Vagina (tissue), 2 donors: ENCODE data around the gene AGK. TPM values are rescaled to one million over a fixed set of nuclear protein-coding genes. Genes with fewer than 3 reads are reported as not detected.

Experiments
- DNase-seq, 2 donors: peaks; one replicate each; pipeline ENCODE4 v3.0.0-alpha.2; 2017; ENCODE audit errors: extremely low spot score in 2 of 2
- H3K27ac ChIP-seq: fragments of 200-600 bp; sonication (generic); one replicate; pipeline ENCODE4 v1.5.1; 2019
- H3K27me3 ChIP-seq: fragments of 200-600 bp; sonication (generic); one replicate; pipeline ENCODE4 v1.5.1; 2019
- H3K36me3 ChIP-seq, 2 donors: fragments of 200-600 bp; sonication (generic); one replicate each; pipeline ENCODE4 v1.5.1; 2017 to 2019
- H3K4me1 ChIP-seq: fragments of 200-600 bp; sonication (generic); one replicate; pipeline ENCODE4 v1.5.1; 2019
- H3K4me3 ChIP-seq, 2 donors: fragments of 200-600 bp; sonication (generic); 1 replicate in 1 of 2; 2 replicates in 1 of 2; pipeline ENCODE4 v1.5.1; 2016 to 2019
- H3K9me3 ChIP-seq: fragments of 200-600 bp; sonication (generic); one replicate; pipeline ENCODE4 v1.5.1; 2019
- POLR2A ChIP-seq, 2 donors: fragments of 450-650 bp; IDR thresholded peaks; one replicate each; pipeline ENCODE4 v1.6.1; 2017; ENCODE audit warnings: antibody characterized with exemption in 2 of 2, mild to moderate bottlenecking in 2 of 2, moderate library complexity in 2 of 2
- POLR2AphosphoS5 ChIP-seq, 2 donors: sonication (generic); formaldehyde crosslinking; IDR thresholded peaks; one replicate each; pipeline ENCODE4 v1.9.0; 2017; ENCODE audit warnings: antibody characterized with exemption in 2 of 2, mild to moderate bottlenecking in 2 of 2, low read depth in 1 of 2; ENCODE audit not compliant: insufficient read depth in 1 of 2
- intact Hi-C: fragments of 100-400 bp; cut with DNase I; formaldehyde crosslinking; loops from one replicate; pipeline ENCODE4 v1.15.1; 2023
- total RNA-seq: library from RNA; depleted of rRNA; stranded (reverse); fragments of >200 nt; gene quantifications from one replicate; pipeline ENCODE4 v1.2.3, GENCODE V29; 2016
- TF ChIP-seq, protein P1 (sequence below), 3 experiments: fragments of 450-650 bp in 2 of 3; fragments of 200-600 bp in 1 of 3; sonication (generic) in 1 of 3; IDR thresholded peaks; one replicate each; pipeline ENCODE4 v1.5.1; 2017 to 2019; ENCODE audit warnings: antibody characterized with exemption in 3 of 3, mild to moderate bottlenecking in 2 of 3, moderate library complexity in 2 of 3

AGK gene
- total RNA-seq, 1 donor from 2014 or later, result 21.1 TPM

DNA sequence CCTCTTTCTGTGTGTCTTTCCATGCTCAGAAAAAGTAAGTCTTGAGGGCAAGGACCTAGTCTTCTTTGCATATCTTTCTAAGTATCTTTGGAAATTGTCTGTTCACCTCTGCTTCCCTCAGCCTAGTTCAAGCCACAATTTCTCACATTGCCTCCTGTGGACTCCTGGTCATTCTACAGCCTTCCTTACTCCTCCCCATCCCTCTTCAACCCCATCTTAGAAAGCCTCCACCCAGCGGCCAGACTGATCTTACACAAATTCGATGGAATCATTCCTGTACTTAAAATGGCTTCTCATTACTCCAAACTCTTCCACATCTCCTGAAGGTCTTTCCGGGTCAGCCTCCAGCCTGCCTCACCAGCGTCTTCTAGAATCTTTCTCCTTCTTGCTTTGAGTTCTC is 24.1 kb upstream of the AGK start:
- no peak for TF ChIP-seq POLR2A (IDR thresholded peaks at IDR 0.05)
- no peak for TF ChIP-seq POLR2AphosphoS5 (IDR thresholded peaks at IDR 0.05; ENCODE audit: insufficient read depth in 1 of 2, low read depth in 1 of 2)
- TF ChIP-seq, protein P1, sequence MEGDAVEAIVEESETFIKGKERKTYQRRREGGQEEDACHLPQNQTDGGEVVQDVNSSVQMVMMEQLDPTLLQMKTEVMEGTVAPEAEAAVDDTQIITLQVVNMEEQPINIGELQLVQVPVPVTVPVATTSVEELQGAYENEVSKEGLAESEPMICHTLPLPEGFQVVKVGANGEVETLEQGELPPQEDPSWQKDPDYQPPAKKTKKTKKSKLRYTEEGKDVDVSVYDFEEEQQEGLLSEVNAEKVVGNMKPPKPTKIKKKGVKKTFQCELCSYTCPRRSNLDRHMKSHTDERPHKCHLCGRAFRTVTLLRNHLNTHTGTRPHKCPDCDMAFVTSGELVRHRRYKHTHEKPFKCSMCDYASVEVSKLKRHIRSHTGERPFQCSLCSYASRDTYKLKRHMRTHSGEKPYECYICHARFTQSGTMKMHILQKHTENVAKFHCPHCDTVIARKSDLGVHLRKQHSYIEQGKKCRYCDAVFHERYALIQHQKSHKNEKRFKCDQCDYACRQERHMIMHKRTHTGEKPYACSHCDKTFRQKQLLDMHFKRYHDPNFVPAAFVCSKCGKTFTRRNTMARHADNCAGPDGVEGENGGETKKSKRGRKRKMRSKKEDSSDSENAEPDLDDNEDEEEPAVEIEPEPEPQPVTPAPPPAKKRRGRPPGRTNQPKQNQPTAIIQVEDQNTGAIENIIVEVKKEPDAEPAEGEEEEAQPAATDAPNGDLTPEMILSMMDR (IDR thresholded peaks at IDR 0.05), result no peak
- no peaks in the 10 kb centered on the region for H3K27me3 ChIP-seq
- no peaks in the 10 kb centered on the region for H3K4me1 ChIP-seq
- no peaks in the 10 kb centered on the region for H3K9me3 ChIP-seq
- H3K4me3 ChIP-seq, result no peak overlapping the region
- H3K36me3 ChIP-seq, result no peaks in the 10 kb centered on the region
- no peak for DNase-seq
- no peak overlapping the region for H3K27ac ChIP-seq
- intact Hi-C loops, result no loop called here

DNA sequence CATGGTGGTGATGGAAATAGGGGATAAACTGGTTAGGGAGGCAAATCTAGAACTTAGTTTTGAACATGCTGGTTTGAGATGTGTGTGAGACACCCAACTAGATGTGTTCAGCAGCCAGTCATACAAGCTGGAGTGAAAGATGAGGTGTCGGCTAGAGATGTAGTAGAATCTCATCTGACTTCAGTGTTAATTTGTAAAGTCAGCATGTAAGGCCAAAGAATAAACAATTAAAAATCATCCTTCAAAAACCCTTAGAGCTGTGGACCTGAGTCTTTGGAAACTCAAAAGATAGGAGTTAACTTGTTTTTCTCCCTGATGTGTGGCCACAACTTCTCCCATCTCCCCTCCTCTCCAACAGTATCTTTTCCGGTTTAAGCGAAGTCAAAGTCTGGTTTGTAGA is 22.8 kb upstream of the AGK start:
- H3K27ac ChIP-seq, result no peak overlapping the region
- no peaks in the 10 kb centered on the region for H3K9me3 ChIP-seq
- no peaks in the 10 kb centered on the region for H3K4me1 ChIP-seq
- H3K4me3 ChIP-seq, result no peak overlapping the region
- no peaks in the 10 kb centered on the region for H3K36me3 ChIP-seq
- no peaks in the 10 kb centered on the region for H3K27me3 ChIP-seq
- DNase-seq, result no peak
- TF ChIP-seq, protein P1 (IDR thresholded peaks at IDR 0.05), result no peak
- TF ChIP-seq POLR2AphosphoS5 (IDR thresholded peaks at IDR 0.05; ENCODE audit: insufficient read depth in 1 of 2, low read depth in 1 of 2) (no peak), POLR2A (IDR thresholded peaks at IDR 0.05) (no peak)
- intact Hi-C loops, result no loop called here

DNA sequence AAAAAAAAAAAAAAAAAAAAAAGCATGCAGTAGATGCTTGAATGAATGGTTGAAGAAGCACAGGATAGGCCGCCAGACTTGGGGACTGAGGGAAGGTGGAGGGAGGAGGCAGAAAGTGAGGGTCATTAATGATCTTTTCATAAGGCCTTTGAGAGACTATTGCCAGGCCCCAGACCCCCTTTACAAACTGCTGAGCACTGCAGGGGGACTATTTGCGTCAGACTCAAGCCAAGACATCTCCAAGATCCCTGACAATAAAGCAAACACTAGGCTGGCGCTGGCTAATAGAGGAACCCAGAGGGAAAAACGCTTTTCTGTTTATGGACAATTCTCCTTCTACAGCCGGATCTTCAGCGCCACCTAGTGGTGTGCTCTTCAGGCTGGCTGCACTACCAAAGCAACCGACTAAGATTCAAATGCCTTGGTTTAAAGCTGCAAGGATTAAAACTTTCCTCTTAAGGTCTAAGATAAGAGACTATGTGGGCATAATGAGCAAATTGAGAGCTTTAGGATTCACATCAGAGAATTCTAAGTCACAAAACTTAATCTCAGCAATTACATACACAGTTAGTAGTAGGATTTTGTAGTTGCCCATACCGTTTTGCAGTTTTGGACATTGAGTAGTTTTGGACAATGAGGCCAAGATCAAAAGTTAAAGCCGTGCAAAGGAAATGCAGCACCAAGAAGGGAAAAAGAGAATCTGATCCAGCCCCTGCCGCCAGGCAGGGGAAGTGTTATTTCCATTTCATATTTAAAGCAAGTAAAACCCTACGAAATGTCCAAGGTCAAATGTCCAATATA is 17.9 kb upstream of the AGK start:
- intact Hi-C loops, result no loop called here

DNA sequence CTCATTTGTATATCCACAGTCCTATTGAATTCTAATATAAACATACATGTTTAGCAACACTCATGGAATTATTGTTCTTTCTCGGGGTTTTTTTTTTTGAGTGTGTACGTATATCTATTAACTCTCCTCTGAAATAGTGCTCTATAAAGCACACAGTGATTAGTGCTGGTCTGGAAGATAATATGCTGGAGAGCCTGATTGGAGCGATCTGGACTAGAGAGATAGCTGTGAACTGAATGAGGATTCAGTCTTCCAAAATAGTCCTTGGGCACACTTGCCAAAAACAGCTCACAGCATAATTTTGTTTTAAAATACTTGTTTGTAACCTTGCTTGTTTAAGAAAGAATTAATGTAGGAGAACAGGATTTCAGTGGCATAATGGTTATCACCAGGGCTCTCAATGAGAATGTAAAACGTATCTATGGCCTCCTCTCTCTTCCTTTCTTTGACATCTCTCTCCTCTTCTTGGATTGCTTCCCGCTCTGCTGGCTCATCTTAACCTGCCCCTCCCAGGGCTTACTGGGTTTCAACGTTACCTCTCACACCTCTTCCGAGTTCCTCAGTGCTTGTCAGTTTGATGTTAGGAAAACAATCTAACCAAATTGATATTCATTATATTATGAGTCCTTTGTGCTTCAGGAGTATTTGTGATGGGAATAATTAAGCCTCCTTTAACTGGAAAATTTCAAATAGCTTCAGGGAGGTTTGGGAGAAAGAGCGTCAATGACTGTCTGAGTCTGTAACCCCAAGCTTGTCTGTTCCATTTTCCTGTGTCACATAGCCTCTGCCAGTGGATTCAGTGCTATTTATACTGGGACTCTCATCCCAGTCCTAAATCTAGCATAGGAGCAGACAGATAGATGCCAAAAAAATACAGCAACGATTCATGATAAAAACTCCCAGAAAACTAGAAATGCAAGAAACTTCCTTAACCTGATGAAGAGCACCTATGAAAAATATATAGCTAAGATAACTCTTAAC is 16.2 kb upstream of the AGK start:
- H3K4me1 ChIP-seq, result no peaks in the 10 kb centered on the region
- H3K4me3 ChIP-seq, result no peak overlapping the region
- DNase-seq, result peak in 1 of 2 donors; percentile 6
- no peak overlapping the region for H3K27ac ChIP-seq
- intact Hi-C loops, result no loop called here
- H3K27me3 ChIP-seq, result no peaks in the 10 kb centered on the region
- H3K9me3 ChIP-seq, result no peaks in the 10 kb centered on the region
- TF ChIP-seq POLR2A (IDR thresholded peaks at IDR 0.05), result no peak
- no peaks in the 10 kb centered on the region for H3K36me3 ChIP-seq

More for the DNA sequence above, 17.9 kb upstream of the AGK start:
- DNase-seq, result no peak
- no peaks in the 10 kb centered on the region for H3K4me1 ChIP-seq
- no peak overlapping the region for H3K4me3 ChIP-seq
- no peaks in the 10 kb centered on the region for H3K9me3 ChIP-seq
- no peak overlapping the region for H3K27ac ChIP-seq
- H3K36me3 ChIP-seq, result no peaks in the 10 kb centered on the region
- no peaks in the 10 kb centered on the region for H3K27me3 ChIP-seq
- TF ChIP-seq, protein P1 (IDR thresholded peaks at IDR 0.05), result peak; percentile 58 to 83 (median 64)
- no peak for TF ChIP-seq POLR2AphosphoS5 (IDR thresholded peaks at IDR 0.05; ENCODE audit: insufficient read depth in 1 of 2, low read depth in 1 of 2)

DNA sequence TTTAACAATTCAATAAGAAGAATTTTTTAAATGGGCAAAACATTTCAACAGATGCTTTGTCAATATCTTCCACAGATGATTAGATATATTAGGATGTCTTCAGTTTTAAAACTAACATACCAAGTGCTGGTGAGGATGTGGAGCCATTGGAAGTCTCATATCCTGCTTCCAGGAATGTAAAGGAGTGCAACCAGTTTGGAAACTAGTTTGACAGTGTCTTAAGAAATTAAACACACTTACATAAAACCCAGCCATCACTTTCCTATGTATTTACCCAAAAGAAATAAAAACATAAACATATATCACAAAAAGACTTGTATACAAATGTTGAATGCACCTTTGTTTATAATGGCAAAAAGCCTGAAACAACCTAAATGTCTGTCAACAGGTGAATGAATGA is 13.3 kb upstream of the AGK start:
- DNase-seq, result no peak
- Histone ChIP-seq H3K9me3 (no peaks in the 10 kb centered on the region), H3K4me3 (no peak overlapping the region), H3K4me1 (no peaks in the 10 kb centered on the region), H3K27me3 (no peaks in the 10 kb centered on the region), H3K27ac (no peak overlapping the region), H3K36me3 (no peaks in the 10 kb centered on the region)
- intact Hi-C loops, result no loop called here
- TF ChIP-seq POLR2A (IDR thresholded peaks at IDR 0.05), result no peak
- TF ChIP-seq POLR2AphosphoS5 (IDR thresholded peaks at IDR 0.05; ENCODE audit: insufficient read depth in 1 of 2, low read depth in 1 of 2), result no peak
